Fibroblast of skin of right biceps (primary cell): ENCODE measurements around the gene TSPY1.
"Not testable (repeated sequence)": the region's sequence is repeated elsewhere in the genome, so short reads cannot be mapped to it uniquely, and the experiment has no call there.

Experiments used
- DNase-seq: peaks from one replicate; pipeline ENCODE4 v3.0.0-alpha.2; 2013

The TSPY1 gene, protein sequence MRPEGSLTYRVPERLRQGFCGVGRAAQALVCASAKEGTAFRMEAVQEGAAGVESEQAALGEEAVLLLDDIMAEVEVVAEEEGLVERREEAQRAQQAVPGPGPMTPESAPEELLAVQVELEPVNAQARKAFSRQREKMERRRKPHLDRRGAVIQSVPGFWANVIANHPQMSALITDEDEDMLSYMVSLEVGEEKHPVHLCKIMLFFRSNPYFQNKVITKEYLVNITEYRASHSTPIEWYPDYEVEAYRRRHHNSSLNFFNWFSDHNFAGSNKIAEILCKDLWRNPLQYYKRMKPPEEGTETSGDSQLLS

GRCh38 chrY:9466655-9467054 lies at the start of gene TSPY1:
TSPY1 (plus strand) TSS chrY:9466955; CDS start chrY:9467001, 46 bp downstream.
- not testable (repeated sequence) for DNase-seq

- DNase-seq: not testable (repeated sequence)
Observed at GRCh38 chrY:9486967-9487366, 20.2 kb downstream of the TSPY1 start, which contains the start of gene TSPY9. TSPY9 (plus strand) TSS chrY:9487267; CDS start chrY:9487313, 46 bp downstream.

GRCh38 chrY:9504396-9504795 lies 37.6 kb downstream of the TSPY1 start:
- not testable (repeated sequence) for DNase-seq

DNA sequence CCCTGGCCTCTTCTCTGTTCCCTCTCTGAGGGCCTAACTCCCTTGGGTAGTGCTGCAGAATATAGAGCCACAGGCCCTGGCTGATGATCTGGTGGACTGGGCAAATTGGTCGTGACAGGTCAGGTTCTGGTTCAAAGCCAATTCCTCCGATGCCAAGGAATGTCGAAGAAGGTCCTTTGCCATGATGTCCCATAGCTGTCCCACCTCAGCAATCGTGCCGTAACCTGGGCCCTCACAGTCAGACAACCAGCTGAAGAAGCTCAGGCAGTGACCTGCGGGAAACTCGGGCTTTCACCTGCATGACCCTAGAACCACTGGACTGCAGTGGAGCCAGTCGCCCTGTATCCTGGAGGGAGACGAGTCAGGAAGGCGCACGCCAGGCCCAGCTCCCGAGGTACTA lies 49.5 kb downstream of the TSPY1 start:
- DNase-seq: not testable (repeated sequence)
